HUES64 (cell line): ENCODE data around the gene AP1B1.
"Not testable (repeated sequence)": the region's sequence is repeated elsewhere in the genome, so short reads cannot be mapped to it uniquely, and the experiment has no call there.

Experiments used
- H3K27ac ChIP-seq: 2 replicates; pipeline ENCODE4 v1.7.0; 2013; ENCODE audit warnings: low read depth, low read length, inconsistent platforms
- H3K27me3 ChIP-seq: 2 replicates; pipeline ENCODE4 v1.6.1; 2013; ENCODE audit warnings: mild to moderate bottlenecking, low read length; ENCODE audit not compliant: insufficient read depth
- H3K36me3 ChIP-seq: 2 replicates; pipeline ENCODE4 v1.6.1; 2013; ENCODE audit warnings: mild to moderate bottlenecking, low read length; ENCODE audit not compliant: insufficient read depth
- H3K4me1 ChIP-seq: 2 replicates; pipeline ENCODE4 v1.6.1; 2013; ENCODE audit warnings: mild to moderate bottlenecking, low read length, moderate library complexity; ENCODE audit not compliant: insufficient read depth
- H3K4me3 ChIP-seq: 2 replicates; pipeline ENCODE4 v1.5.1; 2013; ENCODE audit warnings: mild to moderate bottlenecking, low read length, moderate library complexity
- H3K9ac ChIP-seq: 2 replicates; pipeline ENCODE4 v1.6.1; 2013; ENCODE audit warnings: mild to moderate bottlenecking, low read depth, low read length
- H3K9me3 ChIP-seq: 2 replicates; pipeline ENCODE4 v1.6.1; 2013; ENCODE audit warnings: low read depth, low read length; ENCODE audit not compliant: insufficient read depth
- WGBS: fragments of 150-250, 120-280 bp; methylation state at CpG from one replicate; pipeline ENCODE4 v1.1.7; 2013; ENCODE audit warnings: missing lambda C conversion rate; 5-methylcytosine and 5-hydroxymethylcytosine counted together

AP1B1 gene

GRCh38 chr22:29374806-29375205 is 13.6 kb downstream of the AP1B1 start:
- not testable (repeated sequence) for H3K9ac ChIP-seq, H3K4me3 ChIP-seq, H3K27ac ChIP-seq, H3K9me3 ChIP-seq, H3K27me3 ChIP-seq
- 96% methylated on average over 7 of the region's 7 CpGs for WGBS
- Histone ChIP-seq H3K36me3 (peaks cover 13% of the 10 kb centered on the region; the same call in 1 of the 2 replicates), H3K4me1 (peaks cover 13% of the 10 kb centered on the region)

GRCh38 chr22:29374401-29374800 is 14.0 kb downstream of the AP1B1 start:
- H3K27ac ChIP-seq = no peak overlapping the region
- H3K36me3 ChIP-seq = peaks cover 13% of the 10 kb centered on the region; the same call in 1 of the 2 replicates
- H3K4me1 ChIP-seq = peaks cover 17% of the 10 kb centered on the region
- H3K9ac ChIP-seq = no peak overlapping the region
- H3K27me3 ChIP-seq = no peaks in the 10 kb centered on the region
- 97% methylated on average over 6 of the region's 6 CpGs for WGBS
- H3K4me3 ChIP-seq = no peak overlapping the region
- H3K9me3 ChIP-seq = no peaks in the 10 kb centered on the region

GRCh38 chr22:29370537-29370936 is 17.8 kb downstream of the AP1B1 start:
- Histone ChIP-seq H3K4me1 (peaks cover 33% of the 10 kb centered on the region), H3K36me3 (peaks cover 8% of the 10 kb centered on the region; the same call in 1 of the 2 replicates), H3K9me3 (no peaks in the 10 kb centered on the region), H3K27me3 (no peaks in the 10 kb centered on the region), H3K9ac (no peak overlapping the region), H3K4me3 (no peak overlapping the region), H3K27ac (peak overlapping the region; percentile 60; the same call in 1 of the 2 replicates)
- 48% methylated on average over 5 of the region's 7 CpGs for WGBS

GRCh38 chr22:29369460-29369859 is 18.9 kb downstream of the AP1B1 start:
- H3K4me3 ChIP-seq = no peak overlapping the region
- peak overlapping the region; percentile 34 for H3K27ac ChIP-seq
- no peaks in the 10 kb centered on the region for H3K9me3 ChIP-seq
- H3K9ac ChIP-seq = peak overlapping the region; percentile 34
- H3K27me3 ChIP-seq = no peaks in the 10 kb centered on the region
- H3K4me1 ChIP-seq = peaks cover 33% of the 10 kb centered on the region
- WGBS = 15% methylated on average over 9 of the region's 9 CpGs
- peaks cover 6% of the 10 kb centered on the region; the same call in 1 of the 2 replicates for H3K36me3 ChIP-seq

GRCh38 chr22:29359469-29359868 is 28.9 kb downstream of the AP1B1 start:
- H3K4me3 ChIP-seq = no peak overlapping the region
- no peaks in the 10 kb centered on the region for H3K27me3 ChIP-seq
- H3K36me3 ChIP-seq = peaks cover 38% of the 10 kb centered on the region
- H3K9ac ChIP-seq = no peak overlapping the region
- H3K9me3 ChIP-seq = no peaks in the 10 kb centered on the region
- 72% methylated on average over 9 of the region's 9 CpGs for WGBS
- no peak overlapping the region for H3K27ac ChIP-seq
- no peaks in the 10 kb centered on the region for H3K4me1 ChIP-seq

GRCh38 chr22:29357193-29357890 is 31.0 kb downstream of the AP1B1 start:
- not testable (repeated sequence) for H3K27me3 ChIP-seq

GRCh38 chr22:29353860-29354259 is 34.5 kb downstream of the AP1B1 start:
- no peak overlapping the region for H3K9ac ChIP-seq
- no peaks in the 10 kb centered on the region for H3K27me3 ChIP-seq
- H3K27ac ChIP-seq = no peak overlapping the region
- no peak overlapping the region for H3K4me3 ChIP-seq
- H3K9me3 ChIP-seq = no peaks in the 10 kb centered on the region
- WGBS = 95% methylated on average over 8 of the region's 8 CpGs
- H3K36me3 ChIP-seq = peaks cover 86% of the 10 kb centered on the region
- H3K4me1 ChIP-seq = no peaks in the 10 kb centered on the region

More at GRCh38 chr22:29357193-29357890, 31.0 kb downstream of the AP1B1 start:
- WGBS = 93% methylated on average over 12 of the region's 12 CpGs
- H3K9ac ChIP-seq, H3K4me3 ChIP-seq, H3K9me3 ChIP-seq, H3K27ac ChIP-seq, H3K4me1 ChIP-seq: not testable (repeated sequence)
- H3K36me3 ChIP-seq = peaks cover 59% of the 10 kb centered on the region

- no peaks in the 10 kb centered on the region for H3K9me3 ChIP-seq
- 97% methylated on average over 11 of the region's 11 CpGs for WGBS
- peaks cover 86% of the 10 kb centered on the region for H3K36me3 ChIP-seq
- H3K4me1 ChIP-seq = no peaks in the 10 kb centered on the region
- no peaks in the 10 kb centered on the region for H3K27me3 ChIP-seq
- no peak overlapping the region for H3K4me3 ChIP-seq
- H3K27ac ChIP-seq = no peak overlapping the region
- H3K9ac ChIP-seq = no peak overlapping the region
Observed at GRCh38 chr22:29353286-29353685, 35.1 kb downstream of the AP1B1 start.

GRCh38 chr22:29352778-29353177 is 35.6 kb downstream of the AP1B1 start:
- Histone ChIP-seq H3K36me3 (peaks cover 86% of the 10 kb centered on the region), H3K27ac (no peak overlapping the region), H3K4me3 (no peak overlapping the region), H3K9me3 (no peaks in the 10 kb centered on the region), H3K9ac (no peak overlapping the region), H3K4me1 (no peaks in the 10 kb centered on the region), H3K27me3 (no peaks in the 10 kb centered on the region)
- WGBS = 97% methylated on average over 8 of the region's 9 CpGs

GRCh38 chr22:29351891-29352290 is 36.5 kb downstream of the AP1B1 start:
- Histone ChIP-seq H3K36me3 (peaks cover 94% of the 10 kb centered on the region), H3K9me3 (no peaks in the 10 kb centered on the region), H3K9ac (no peak overlapping the region), H3K4me1 (no peaks in the 10 kb centered on the region), H3K4me3 (no peak overlapping the region), H3K27me3 (no peaks in the 10 kb centered on the region), H3K27ac (no peak overlapping the region)
- WGBS = 95% methylated on average over 9 of the region's 9 CpGs

GRCh38 chr22:29351042-29351441 is 37.3 kb downstream of the AP1B1 start:
- H3K27ac ChIP-seq = no peak overlapping the region
- H3K9me3 ChIP-seq = no peaks in the 10 kb centered on the region
- H3K27me3 ChIP-seq = no peaks in the 10 kb centered on the region
- H3K9ac ChIP-seq = no peak overlapping the region
- H3K4me3 ChIP-seq = no peak overlapping the region
- no peaks in the 10 kb centered on the region for H3K4me1 ChIP-seq
- H3K36me3 ChIP-seq = peaks cover 95% of the 10 kb centered on the region
- 93% methylated on average over 6 of the region's 6 CpGs for WGBS

- H3K4me1 ChIP-seq = no peaks in the 10 kb centered on the region
- H3K9me3 ChIP-seq = no peaks in the 10 kb centered on the region
- H3K36me3 ChIP-seq = peaks cover 87% of the 10 kb centered on the region
- H3K4me3 ChIP-seq = no peak overlapping the region
- H3K27me3 ChIP-seq = no peaks in the 10 kb centered on the region
- H3K9ac ChIP-seq = no peak overlapping the region
- H3K27ac ChIP-seq = no peak overlapping the region
- 97% methylated on average over 18 of the region's 18 CpGs for WGBS
Observed at GRCh38 chr22:29348956-29349355, 39.4 kb downstream of the AP1B1 start.
